Adipocyte (in vitro differentiated cells): ENCODE measurements around the gene SLC41A3.
A peak's percentile ranks its signal among the peaks of the same experiment; 100 is the strongest.

Source experiments
- DNase-seq: peaks from one replicate; pipeline ENCODE4 v3.0.0-alpha.2; 2015; ENCODE audit warnings: low read depth
- H3K27me3 ChIP-seq: replicated peaks from 2 replicates; pipeline ENCODE4 v1.7.0; 2013; ENCODE audit warnings: mild to moderate bottlenecking, low read length, moderate library complexity; ENCODE audit not compliant: control insufficient read depth, insufficient read depth
- H3K36me3 ChIP-seq: 2 replicates; pipeline ENCODE4 v1.7.0; 2013; ENCODE audit warnings: low read length, mild to moderate bottlenecking, moderate library complexity; ENCODE audit not compliant: control insufficient read depth, insufficient read depth, severe bottlenecking
- H3K4me1 ChIP-seq: 2 replicates; pipeline ENCODE4 v1.7.0; 2013; ENCODE audit warnings: mild to moderate bottlenecking, low read length, moderate library complexity; ENCODE audit not compliant: control insufficient read depth, insufficient read depth
- H3K4me3 ChIP-seq: 2 replicates; pipeline ENCODE4 v1.7.0; 2013; ENCODE audit warnings: mild to moderate bottlenecking, low read length, moderate library complexity
- H3K9ac ChIP-seq: 2 replicates; pipeline ENCODE4 v1.7.0; 2013; ENCODE audit warnings: mild to moderate bottlenecking, low read length, moderate library complexity
- H3K9me3 ChIP-seq: 2 replicates; pipeline ENCODE4 v1.7.0; 2013; ENCODE audit warnings: mild to moderate bottlenecking, low read length, moderate library complexity; ENCODE audit not compliant: control insufficient read depth

The SLC41A3 gene

DNA sequence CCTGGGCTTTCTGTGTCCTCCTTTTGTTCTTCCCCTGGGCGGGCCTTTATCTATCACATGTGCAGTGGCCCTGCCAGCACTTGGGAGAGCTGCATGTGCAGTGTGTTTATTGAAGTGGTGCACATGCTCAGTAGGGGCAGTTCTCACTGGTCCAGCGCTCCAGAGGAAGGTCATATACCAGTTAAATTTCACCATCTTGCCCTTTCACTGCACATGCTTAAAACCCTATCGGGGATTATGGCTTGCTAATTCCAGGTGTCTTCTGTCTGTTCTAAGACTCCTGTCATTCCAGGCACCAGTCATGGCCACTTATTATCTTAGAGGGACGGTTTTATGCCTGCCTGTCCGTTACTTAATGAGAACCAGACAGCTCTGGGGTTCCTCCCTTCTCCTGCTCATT lies 62.7 kb downstream of the SLC41A3 start:
- DNase-seq, result no peak
- no peak overlapping the region for H3K4me3 ChIP-seq
- H3K36me3 ChIP-seq, result peaks cover 5% of the 10 kb centered on the region
- H3K9me3 ChIP-seq, result no peaks in the 10 kb centered on the region
- no peaks in the 10 kb centered on the region for H3K27me3 ChIP-seq
- H3K4me1 ChIP-seq, result peaks cover 8% of the 10 kb centered on the region
- no peak overlapping the region for H3K9ac ChIP-seq

DNA sequence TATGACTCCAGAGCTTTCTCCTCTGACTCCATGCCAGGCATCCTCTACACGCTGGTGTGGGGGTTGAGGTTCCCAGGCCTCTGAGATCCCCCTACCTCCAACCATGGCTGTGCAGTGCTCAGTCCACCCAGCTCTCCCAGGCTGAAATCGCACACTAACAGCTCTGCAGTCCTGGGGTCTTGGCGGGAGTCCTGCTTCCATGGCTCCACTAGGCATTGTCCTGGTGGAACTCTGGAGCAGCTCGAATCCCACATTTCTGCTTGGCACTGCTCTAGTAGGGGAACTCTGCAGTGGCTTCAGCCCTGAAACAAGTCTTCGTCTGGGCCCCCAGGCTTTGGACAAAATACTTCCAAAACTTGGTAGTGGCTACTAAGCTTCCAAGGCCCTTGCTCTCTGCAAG lies 64.2 kb downstream of the SLC41A3 start:
- Histone ChIP-seq H3K9ac (no peak overlapping the region), H3K4me1 (peaks cover 10% of the 10 kb centered on the region), H3K4me3 (no peak overlapping the region), H3K36me3 (peaks cover 5% of the 10 kb centered on the region), H3K9me3 (no peaks in the 10 kb centered on the region), H3K27me3 (no peaks in the 10 kb centered on the region)
- no peak for DNase-seq

DNA sequence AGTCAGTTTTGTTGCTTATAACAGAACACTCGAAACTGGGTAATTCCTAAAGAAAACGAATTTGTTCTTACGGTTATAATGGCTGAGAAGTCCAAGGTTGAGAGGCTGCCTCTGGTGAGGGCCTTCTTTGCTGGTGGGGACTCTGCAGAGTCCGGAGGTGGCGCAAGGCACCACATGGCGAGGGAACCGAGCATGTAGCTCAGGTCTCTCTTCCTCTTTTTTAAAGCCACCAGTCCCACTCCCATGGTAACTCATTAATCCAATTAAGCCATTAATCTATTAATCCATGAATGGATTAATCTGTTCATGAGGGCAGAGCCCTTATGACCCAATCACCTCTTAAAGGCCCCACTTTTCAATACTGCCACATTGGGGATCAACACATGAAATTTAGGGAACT lies 64.9 kb downstream of the SLC41A3 start:
- Histone ChIP-seq H3K9ac (no peak overlapping the region), H3K4me3 (no peak overlapping the region), H3K4me1 (peaks cover 17% of the 10 kb centered on the region), H3K27me3 (no peaks in the 10 kb centered on the region), H3K36me3 (peaks cover 5% of the 10 kb centered on the region), H3K9me3 (no peaks in the 10 kb centered on the region)
- no peak for DNase-seq

DNA sequence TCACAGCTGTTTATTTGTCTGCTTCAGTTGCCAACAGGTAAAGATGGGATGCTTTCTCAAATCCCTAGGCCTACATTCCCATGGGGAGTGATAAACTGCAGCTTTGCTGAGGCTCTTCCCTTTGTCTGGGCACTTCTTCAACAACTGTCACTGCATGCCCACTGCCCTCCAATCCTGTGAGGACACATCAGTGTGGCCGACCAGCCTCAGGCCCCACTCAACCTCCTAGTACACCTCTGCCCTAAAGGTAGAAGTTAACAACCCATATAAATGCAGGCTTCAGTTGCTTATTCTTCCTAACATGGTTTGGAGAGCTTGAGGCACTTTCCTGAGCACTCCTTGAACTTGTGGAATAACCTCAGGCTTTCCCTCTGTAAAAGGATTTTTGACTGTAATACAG lies 65.4 kb downstream of the SLC41A3 start:
- DNase-seq, result no peak
- Histone ChIP-seq H3K4me1 (peaks cover 18% of the 10 kb centered on the region), H3K27me3 (no peaks in the 10 kb centered on the region), H3K4me3 (no peak overlapping the region), H3K9ac (no peak overlapping the region), H3K36me3 (peaks cover 5% of the 10 kb centered on the region), H3K9me3 (no peaks in the 10 kb centered on the region)

DNA sequence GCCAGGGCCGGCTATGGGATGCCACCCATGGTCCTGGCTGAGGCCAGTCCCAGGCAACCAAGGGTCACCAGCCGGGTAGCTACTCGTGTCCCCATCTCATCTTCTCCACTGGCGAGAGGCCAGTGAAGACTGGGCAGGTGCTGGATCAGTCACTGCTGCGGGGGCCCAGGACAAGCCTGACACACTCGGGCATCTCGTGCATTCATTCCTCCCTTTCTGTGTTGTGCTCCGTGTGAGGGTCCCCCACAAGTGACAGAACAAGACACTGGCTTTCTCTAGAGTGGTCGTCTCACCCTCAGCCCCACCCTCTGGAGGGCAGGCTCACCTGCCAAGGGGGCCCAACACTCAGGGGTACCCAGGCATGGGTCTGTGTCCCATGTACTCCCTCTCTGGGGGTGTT lies 66.6 kb downstream of the SLC41A3 start:
- H3K4me3 ChIP-seq, result no peak overlapping the region
- peaks cover 6% of the 10 kb centered on the region for H3K36me3 ChIP-seq
- H3K9ac ChIP-seq, result no peak overlapping the region
- no peak for DNase-seq
- H3K27me3 ChIP-seq, result no peaks in the 10 kb centered on the region
- H3K4me1 ChIP-seq, result peaks cover 18% of the 10 kb centered on the region
- H3K9me3 ChIP-seq, result no peaks in the 10 kb centered on the region

DNA sequence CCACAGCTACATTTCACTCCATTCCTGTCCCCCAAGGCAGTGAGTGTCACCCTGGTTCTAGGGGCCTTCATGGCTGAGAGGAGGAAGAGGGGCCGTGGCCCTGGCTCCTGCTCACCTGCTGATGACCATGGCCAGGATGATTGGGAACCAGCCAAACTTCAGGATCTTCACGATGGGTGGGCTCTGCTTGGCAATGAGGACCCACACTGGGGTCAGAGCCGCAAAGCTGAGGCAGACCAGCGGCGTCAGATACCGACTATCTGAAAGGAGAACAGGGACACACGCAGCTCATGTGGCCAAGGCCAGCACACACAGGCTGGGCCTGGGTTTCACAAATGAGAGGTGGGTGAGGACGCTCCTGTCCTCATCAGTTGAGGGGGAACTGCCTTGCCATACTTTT lies 67.3 kb downstream of the SLC41A3 start:
- no peak for DNase-seq
- Histone ChIP-seq H3K27me3 (no peaks in the 10 kb centered on the region), H3K4me3 (no peak overlapping the region)

DNA sequence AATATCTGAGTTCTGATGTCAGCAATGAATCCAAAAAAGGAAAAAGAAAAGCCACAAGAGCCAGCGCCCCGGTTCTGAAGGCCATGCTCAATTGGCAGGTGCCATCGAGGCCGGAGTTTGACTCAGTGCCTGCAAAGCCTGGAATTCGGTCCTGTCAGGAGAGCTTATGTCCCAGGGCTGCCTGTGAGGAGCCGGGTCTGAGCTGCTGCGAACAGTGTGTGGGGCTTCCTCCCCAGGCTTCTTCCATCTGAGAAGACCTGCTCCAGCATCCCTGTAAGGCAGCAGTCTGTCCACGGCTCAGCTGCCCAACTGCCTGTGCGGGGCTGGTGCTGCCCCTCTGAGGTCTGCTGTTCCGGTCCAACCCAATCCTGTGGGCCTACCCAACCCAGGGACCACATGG lies 68.8 kb downstream of the SLC41A3 start:
- Histone ChIP-seq H3K27me3 (no peaks in the 10 kb centered on the region), H3K4me1 (peaks cover 18% of the 10 kb centered on the region), H3K9me3 (no peaks in the 10 kb centered on the region), H3K9ac (no peak overlapping the region), H3K4me3 (no peak overlapping the region), H3K36me3 (peaks cover 12% of the 10 kb centered on the region)
- no peak for DNase-seq

More for the DNA sequence above, 67.3 kb downstream of the SLC41A3 start:
- H3K9ac ChIP-seq, result no peak overlapping the region
- H3K9me3 ChIP-seq, result no peaks in the 10 kb centered on the region
- H3K36me3 ChIP-seq, result peaks cover 9% of the 10 kb centered on the region
- peaks cover 18% of the 10 kb centered on the region for H3K4me1 ChIP-seq

DNA sequence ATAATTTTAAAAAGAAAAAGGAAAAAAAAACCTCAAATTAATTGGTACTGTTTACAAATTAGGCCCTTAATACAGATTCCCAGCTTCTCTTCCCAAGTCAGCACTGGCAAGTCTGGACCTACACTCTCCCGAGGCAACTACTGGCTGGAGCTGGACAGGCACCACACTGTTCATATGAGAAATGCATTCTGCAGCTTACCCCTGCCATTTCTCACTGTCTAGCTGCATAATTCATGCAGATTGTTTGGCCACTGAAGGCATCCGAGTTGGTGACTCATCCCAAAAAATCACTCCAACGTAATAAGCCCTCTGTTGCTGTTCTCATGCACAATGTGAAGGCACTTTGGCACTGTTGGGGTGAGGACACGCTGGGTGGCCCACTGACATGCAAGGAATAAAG lies 69.7 kb downstream of the SLC41A3 start:
- no peak overlapping the region for H3K9ac ChIP-seq
- no peak overlapping the region for H3K4me3 ChIP-seq
- H3K36me3 ChIP-seq, result peaks cover 12% of the 10 kb centered on the region
- H3K9me3 ChIP-seq, result no peaks in the 10 kb centered on the region
- DNase-seq, result peak; percentile 70
- H3K27me3 ChIP-seq, result no peaks in the 10 kb centered on the region
- peaks cover 18% of the 10 kb centered on the region for H3K4me1 ChIP-seq

DNA sequence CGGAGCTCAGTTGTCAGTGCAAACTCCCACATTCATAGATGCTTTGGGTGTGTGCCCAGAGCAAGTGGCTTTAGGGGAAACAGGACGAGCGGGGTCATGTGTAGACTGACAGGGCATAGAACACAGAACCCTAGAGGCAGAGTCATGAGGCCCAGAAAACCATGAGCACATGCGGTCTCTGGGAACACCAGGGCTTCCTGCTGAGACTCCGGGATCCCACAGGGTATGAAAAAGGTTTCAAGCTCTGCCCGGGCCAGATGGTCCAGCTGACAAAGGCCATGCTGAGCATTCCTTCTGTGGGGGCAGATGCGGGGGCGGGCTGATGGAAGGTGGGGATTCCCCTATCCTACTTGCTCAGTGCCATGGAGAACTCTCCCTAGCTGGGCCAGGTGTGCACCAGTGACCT lies 70.2 kb downstream of the SLC41A3 start:
- no peak for DNase-seq
- Histone ChIP-seq H3K36me3 (peaks cover 13% of the 10 kb centered on the region), H3K27me3 (no peaks in the 10 kb centered on the region), H3K9me3 (no peaks in the 10 kb centered on the region), H3K4me3 (no peak overlapping the region), H3K9ac (no peak overlapping the region), H3K4me1 (peaks cover 18% of the 10 kb centered on the region)

DNA sequence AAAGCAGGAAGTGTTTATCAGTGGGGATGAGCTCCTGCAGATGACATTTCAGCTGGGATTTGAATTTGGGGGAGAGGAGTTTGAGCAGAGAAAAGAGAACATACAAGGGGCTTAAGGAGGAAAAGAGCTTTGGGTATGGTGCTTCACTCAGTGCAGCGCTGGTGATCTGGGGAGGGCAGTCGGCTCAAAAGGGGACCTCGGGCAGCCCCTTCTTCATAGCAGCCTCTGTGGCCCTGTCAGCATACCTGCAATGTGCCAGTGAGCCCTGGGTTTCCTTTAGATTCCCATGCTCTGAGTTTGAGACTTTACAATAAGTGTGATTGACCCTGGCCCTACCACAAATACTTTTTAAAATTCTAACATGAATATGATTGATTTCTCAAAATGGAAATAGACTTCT lies 74.7 kb downstream of the SLC41A3 start:
- Histone ChIP-seq H3K9ac (no peak overlapping the region), H3K27me3 (no peaks in the 10 kb centered on the region), H3K9me3 (no peaks in the 10 kb centered on the region), H3K4me1 (peaks cover 13% of the 10 kb centered on the region), H3K4me3 (no peak overlapping the region), H3K36me3 (peaks cover 25% of the 10 kb centered on the region)
- no peak for DNase-seq

DNA sequence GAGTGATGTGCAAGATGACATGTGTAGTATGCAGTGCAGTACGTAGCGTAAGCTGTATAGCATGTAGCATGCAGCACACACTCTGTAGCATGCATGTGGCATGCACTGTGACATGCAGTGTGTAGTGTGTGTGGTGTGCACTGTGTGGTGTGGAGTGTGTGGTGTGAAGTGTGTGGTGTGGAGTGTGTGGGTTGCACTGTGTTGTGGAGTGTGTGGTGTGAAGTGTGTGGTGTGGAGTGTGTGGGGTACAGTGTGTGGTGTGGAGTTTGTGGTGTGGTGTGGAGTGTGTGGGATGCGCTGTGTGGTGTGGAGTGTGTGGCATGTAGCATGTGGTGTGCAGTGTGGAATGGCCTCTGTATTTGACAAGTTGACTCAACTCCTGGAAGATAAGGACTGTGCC lies 75.7 kb downstream of the SLC41A3 start:
- peaks cover 25% of the 10 kb centered on the region for H3K36me3 ChIP-seq
- H3K4me1 ChIP-seq, result peaks cover 10% of the 10 kb centered on the region
- H3K9me3 ChIP-seq, result no peaks in the 10 kb centered on the region
- H3K4me3 ChIP-seq, result no peak overlapping the region
- DNase-seq, result no peak
- no peak overlapping the region for H3K9ac ChIP-seq
- H3K27me3 ChIP-seq, result no peaks in the 10 kb centered on the region

DNA sequence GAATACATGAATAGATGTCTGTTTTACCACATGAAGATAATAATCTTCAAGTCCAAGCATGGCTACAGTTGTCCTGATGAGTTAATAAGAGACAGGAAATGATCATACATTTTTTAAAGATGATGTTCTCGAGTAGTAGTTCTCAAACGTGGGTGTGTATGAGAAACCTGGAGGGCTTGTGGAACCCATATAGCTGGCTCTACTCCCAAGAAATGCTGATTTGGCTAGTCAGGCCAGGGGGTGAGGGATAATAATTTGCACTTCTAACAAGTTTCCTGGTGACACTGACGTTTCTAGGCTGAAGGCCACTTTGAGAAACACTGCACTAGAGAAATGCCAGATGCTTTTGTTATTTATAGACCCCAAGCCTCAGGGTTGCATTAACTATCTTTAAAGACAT lies 78.0 kb downstream of the SLC41A3 start:
- peaks cover 10% of the 10 kb centered on the region for H3K4me1 ChIP-seq
- peak; percentile 36 for DNase-seq
- H3K9me3 ChIP-seq, result no peaks in the 10 kb centered on the region
- H3K4me3 ChIP-seq, result no peak overlapping the region
- peaks cover 21% of the 10 kb centered on the region for H3K36me3 ChIP-seq
- H3K9ac ChIP-seq, result no peak overlapping the region
- H3K27me3 ChIP-seq, result no peaks in the 10 kb centered on the region
